Measurements from ENCODE around the gene MS4A12.
"Not testable (repeated sequence)": the region's sequence is repeated elsewhere in the genome, so short reads cannot be mapped to it uniquely, and the experiment has no call there.

Gene MS4A12

GRCh38 chr11:60513496-60514460, 21.2 kb downstream of the MS4A12 start:
- FAIRE-seq: no peak

DNA sequence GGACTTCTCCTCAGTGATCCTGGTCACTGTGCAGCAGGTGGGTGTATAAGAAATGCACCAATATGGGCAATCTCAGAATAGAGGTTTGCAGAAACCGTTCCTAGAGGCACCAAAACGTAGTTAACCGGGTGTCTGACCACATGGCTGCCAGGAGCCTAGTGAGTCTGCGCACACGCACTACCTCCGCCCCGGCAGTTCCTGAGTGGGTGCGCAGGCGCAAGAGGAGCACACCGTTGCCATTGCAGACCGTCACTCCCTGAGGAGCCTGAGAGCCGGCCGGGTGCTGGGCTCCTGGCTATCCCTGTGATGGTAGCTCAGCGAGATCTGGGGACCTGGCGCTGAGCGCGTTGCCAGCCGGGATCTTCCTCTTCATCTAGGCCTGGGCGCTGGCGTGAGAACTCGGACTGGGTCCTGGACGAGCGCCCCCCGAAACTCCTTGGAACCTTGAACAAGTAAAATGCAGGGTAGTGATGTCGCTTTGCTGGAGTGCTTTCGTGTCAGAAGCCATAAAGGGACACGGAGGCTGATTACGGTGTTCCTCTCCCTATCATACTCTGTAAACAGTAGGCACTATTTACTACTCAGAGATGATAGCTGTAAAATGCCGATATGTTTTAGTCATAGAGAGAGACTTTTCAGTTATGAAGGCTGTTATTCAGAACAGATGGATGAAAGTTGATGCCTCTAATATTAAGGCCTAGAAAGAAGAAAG, 22.7 kb downstream of the MS4A12 start, which contains the start of gene MS4A13:
Gene MS4A13, plus strand, starts transcription at position 249 of the 712 bp plus-strand sequence. CDS start 2,692 bp downstream, outside the sequence.
- no peak for FAIRE-seq

DNA sequence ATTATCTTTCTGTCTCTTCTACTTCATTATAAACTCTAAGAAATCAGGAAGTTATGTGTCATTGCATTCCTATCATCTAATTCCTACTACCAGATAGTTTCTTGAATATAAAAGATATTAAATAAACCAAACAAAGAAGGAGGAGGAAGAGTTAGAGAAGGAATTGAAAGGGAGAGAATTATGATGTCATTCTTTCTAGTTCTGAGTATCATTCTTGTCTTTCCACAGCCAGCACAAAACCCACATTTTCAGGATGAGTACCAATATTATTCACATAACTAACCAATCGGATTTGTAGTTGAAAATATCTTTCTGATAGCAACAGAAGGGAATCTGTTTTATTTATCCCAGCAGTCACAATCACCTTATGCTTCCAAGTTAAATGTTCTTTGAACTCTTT, 35.9 kb downstream of the MS4A12 start:
- no peak for FAIRE-seq

GRCh38 chr11:60528934-60529333, 36.4 kb downstream of the MS4A12 start:
- FAIRE-seq: no peak

DNA sequence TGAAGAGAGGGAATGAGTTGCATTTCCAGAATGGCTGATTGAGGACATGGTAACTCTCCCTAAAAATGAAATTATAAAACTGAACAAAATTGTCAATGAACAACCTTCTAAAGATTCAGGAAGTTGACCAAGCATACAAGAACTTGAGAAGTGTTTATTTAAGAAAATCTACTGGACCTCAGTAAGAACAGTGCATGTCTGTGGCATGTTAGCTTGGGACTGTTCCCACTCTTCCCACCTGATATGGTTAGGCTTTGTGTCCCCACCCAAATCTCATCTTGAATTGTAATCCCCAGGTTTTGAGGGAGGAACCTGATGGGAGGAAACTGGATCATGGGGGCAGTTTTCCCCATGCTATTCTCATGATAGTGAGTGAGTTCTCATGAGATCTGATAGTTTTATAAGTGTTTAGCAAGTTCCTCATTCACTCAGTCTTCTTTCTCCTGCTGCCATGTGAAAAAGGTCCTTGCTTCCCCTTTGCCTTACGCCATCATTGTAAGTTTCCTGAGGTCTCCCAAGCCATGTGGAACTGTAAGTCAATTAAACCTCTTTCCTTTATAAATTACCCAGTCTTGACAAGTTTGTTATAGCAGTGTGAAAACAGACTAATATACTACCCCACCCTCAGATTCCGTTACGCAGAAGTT, 38.0 kb downstream of the MS4A12 start:
- no peak for FAIRE-seq

GRCh38 chr11:60532383-60532782, 39.8 kb downstream of the MS4A12 start:
- not testable (repeated sequence) for FAIRE-seq

DNA sequence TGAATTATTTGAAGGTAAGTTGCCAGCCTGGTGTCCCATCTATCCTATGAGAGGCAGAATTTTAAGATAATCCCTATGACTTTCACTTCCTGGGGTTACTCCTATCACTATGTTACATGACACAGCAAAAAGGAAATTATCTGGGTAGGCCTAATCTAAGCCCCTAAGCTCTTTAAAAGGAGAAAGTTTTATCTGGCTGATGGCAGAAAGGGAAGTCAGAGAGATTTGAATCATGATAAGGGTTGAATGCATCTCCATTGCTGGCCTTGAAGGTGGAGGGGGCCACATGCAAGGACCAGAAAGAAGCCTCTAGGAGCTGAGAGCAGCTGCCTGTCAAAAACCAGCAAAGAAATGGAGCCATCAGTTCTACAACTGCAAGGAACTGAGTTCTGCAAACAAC, 46.0 kb downstream of the MS4A12 start:
- FAIRE-seq: not testable (repeated sequence)

DNA sequence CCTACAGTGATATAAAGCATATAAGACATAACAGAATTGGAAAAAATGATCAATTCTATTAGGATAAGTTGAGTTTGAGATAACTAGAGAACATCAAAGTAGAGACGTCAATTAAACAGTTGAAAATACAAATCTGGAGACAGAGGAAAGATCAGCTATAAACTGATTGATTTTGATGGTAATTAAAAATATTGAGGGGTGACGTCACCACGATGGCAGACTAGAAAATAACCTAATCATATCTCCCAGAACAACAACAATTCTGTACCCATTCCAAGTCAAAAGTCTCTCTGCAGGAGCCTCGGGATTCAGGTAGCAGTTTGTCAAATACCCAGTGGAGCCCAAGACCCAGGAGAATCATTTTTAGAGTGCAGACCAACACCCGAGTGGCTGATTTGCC, 51.5 kb downstream of the MS4A12 start:
- FAIRE-seq: no peak
